A549 treated with DMSO at 1 μM for 4 hours (cell line): ENCODE results near the gene SKIL. TPM values are rescaled to one million over a fixed set of nuclear protein-coding genes. Genes with fewer than 3 reads are reported as not detected.

ENCODE experiments used
- total RNA-seq: library from RNA; stranded (reverse); fragments of 200-300 nt; extraction: Qiagen RNA extraction; gene quantifications from 5 replicates; pipeline ENCODE4 v1.2.3, GENCODE V29; 2022; ENCODE audit warnings: low read depth

Gene SKIL, protein sequence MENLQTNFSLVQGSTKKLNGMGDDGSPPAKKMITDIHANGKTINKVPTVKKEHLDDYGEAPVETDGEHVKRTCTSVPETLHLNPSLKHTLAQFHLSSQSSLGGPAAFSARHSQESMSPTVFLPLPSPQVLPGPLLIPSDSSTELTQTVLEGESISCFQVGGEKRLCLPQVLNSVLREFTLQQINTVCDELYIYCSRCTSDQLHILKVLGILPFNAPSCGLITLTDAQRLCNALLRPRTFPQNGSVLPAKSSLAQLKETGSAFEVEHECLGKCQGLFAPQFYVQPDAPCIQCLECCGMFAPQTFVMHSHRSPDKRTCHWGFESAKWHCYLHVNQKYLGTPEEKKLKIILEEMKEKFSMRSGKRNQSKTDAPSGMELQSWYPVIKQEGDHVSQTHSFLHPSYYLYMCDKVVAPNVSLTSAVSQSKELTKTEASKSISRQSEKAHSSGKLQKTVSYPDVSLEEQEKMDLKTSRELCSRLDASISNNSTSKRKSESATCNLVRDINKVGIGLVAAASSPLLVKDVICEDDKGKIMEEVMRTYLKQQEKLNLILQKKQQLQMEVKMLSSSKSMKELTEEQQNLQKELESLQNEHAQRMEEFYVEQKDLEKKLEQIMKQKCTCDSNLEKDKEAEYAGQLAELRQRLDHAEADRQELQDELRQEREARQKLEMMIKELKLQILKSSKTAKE
- total RNA-seq = 20.9 to 34.6 TPM (median 28.5 TPM) in 5 replicates

DNA sequence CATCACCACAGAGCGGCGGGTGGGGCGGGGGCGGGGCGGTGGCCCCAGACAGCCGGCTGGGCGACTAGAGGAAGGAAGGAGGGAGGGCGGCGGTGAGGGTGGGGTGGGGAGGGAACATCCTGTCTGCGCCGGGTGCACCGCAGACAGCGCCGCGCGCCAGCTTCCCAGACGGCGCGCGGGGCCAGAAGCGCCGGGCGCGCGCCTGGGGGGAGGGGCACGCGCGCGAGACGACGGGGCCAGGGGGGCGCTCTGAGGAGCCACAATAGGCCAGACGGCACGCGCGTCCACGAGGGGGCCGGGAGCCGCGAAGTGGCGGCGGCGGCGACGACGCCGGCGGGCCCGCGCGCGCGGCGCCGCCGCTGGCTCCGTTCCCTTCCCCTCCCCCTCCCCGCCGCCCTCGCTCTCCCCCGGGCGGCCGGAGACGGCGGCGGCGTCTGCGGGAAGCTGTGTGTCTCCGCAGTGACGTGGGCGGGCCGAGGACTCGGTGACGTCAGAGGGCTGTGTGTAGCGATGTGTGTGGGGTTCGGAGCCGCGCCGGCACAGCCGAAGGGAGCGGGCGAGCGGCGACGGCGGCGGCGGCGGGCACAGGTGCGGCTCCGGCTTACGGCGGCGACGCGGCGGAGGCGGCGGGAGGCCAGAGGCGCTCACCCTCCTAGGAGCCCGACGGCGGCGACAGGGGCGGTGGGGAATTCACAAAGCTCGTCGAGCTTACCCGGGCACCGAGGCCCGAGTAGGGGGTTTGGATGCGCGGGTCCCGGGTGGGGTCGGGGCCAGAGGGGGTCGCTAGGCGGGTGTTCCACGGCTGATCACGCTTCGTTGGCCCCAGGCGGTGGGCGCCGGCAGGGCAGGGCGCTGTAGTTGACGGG is at the start of gene SKIL:
Gene SKIL, plus strand, starts transcription at position 540 of the 866 bp plus-strand sequence. CDS start 2,617 bp downstream, outside the sequence.

DNA sequence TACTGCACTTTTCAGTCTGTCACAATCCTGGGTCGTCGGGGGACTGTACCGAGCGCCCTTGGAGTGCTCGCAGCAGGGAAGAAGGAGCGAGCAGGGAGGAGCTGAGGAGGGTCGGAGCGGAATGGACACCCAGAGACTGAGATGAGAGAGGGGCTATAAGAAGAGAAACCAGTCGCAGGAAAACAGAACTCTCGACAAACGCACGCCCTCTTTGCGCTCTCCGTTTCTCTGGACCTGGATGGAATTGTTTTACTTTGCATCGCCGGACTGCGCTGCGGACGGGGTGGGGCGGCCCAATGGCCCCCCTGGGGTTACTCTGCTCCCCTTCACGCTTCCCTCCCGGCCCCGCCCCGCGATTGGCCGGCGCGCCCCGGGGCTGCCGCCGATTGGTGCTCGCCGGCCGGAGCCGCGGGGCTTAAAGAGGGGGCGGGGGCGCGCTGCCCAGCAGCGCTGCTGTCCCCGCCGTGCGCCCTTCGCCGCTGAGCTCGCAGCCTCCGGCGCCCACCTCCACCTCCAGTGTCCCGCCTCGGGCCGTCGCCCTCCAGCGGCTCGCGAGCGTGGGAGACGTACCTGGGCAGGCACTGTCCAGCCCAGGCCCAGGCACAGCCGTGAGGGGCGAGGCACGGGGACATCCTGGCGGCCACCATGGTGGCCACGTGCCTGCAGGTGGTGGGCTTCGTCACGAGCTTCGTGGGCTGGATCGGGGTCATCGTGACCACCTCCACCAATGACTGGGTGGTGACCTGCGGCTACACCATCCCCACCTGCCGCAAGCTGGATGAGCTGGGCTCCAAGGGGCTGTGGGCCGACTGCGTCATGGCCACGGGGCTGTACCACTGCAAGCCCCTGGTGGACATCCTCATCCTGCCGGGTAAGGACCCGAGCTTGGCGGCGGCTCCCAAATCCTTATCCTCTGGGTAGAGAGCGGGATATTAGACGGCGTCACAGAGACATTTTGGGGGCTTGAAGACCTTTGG is 61.2 kb downstream of the SKIL start, which contains the start of gene CLDN11:
Gene CLDN11, plus strand, starts transcription at position 447 of the 977 bp plus-strand sequence. Its CDS starts 199 bp downstream, at position 646.

Other genes starting within 250 kb of the SKIL start
- 11.5 to 20.3 TPM (median 17.5 TPM) in 5 replicates for gene PHC3, start 176.0 kb upstream of the SKIL start, total RNA-seq
- gene PRKCI, start 135.3 kb upstream of the SKIL start, total RNA-seq = 15.8 to 23.4 TPM (median 17.7 TPM) in 5 replicates
- gene CLDN11, start 61.2 kb downstream of the SKIL start, total RNA-seq = 0.07 to 0.24 TPM (median 0.13 TPM) in 4 of 5 replicates, not detected in the other
- gene SLC7A14, start 228.4 kb downstream of the SKIL start, total RNA-seq = not detected in 5 replicates